ENCODE results near the gene SFXN1. TPM values are rescaled to one million over a fixed set of nuclear protein-coding genes. Genes with fewer than 3 reads are reported as not detected.

Gene SFXN1
- total and polyA plus RNA-seq, 12 donors = 10.1 to 142 (median 57.6) TPM

DNA sequence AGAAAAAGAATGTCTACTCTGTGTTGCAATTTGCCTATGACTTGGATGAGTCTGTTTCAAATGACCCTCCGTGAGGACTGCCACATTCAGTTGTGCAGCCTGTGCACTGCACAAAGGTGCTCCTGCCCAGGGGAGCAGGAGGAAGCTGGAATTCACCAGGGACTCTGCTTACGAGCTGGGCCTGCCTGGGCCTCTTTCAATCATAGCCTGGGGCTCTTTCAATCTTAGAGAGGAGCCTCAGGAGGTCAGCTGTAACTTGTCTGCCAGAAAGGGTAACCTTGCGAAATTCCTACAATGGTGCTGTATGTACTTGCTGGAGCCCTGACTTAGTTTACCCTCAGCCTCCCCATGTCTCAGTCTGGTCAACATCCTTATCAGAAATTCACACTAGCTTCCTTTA is 8.4 kb upstream of the SFXN1 start:
- no peak for DNase-seq
- Histone ChIP-seq H3K9me3 (replicated peaks in 1 of 3) (no peaks in the 10 kb centered on the region), H3K4me1 (replicated peaks in 1 of 2) (no peaks in the 10 kb centered on the region), H3K36me3 (replicated peaks in 1 of 2) (no peaks in the 10 kb centered on the region), H3K27me3 (no peaks in the 10 kb centered on the region), H3K27ac (no peak overlapping the region), H3K4me3 (no peak overlapping the region)
- 54 to 100% (median 67%) methylated on average over 2 to 3 of the region's 3 CpGs for WGBS, 4 donors
- intact Hi-C loops (cut with DNase I) = no loop called here
- TF ChIP-seq POLR2A (IDR thresholded peaks at IDR 0.05) = no peak
- TF ChIP-seq, protein P1, sequence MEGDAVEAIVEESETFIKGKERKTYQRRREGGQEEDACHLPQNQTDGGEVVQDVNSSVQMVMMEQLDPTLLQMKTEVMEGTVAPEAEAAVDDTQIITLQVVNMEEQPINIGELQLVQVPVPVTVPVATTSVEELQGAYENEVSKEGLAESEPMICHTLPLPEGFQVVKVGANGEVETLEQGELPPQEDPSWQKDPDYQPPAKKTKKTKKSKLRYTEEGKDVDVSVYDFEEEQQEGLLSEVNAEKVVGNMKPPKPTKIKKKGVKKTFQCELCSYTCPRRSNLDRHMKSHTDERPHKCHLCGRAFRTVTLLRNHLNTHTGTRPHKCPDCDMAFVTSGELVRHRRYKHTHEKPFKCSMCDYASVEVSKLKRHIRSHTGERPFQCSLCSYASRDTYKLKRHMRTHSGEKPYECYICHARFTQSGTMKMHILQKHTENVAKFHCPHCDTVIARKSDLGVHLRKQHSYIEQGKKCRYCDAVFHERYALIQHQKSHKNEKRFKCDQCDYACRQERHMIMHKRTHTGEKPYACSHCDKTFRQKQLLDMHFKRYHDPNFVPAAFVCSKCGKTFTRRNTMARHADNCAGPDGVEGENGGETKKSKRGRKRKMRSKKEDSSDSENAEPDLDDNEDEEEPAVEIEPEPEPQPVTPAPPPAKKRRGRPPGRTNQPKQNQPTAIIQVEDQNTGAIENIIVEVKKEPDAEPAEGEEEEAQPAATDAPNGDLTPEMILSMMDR (IDR thresholded peaks at IDR 0.05) = no peak

- intact Hi-C loops (cut with DNase I) = no loop called here
- Histone ChIP-seq H3K4me3 (no peak overlapping the region), H3K4me1 (replicated peaks in 1 of 2) (no peaks in the 10 kb centered on the region), H3K36me3 (replicated peaks in 1 of 2) (no peaks in the 10 kb centered on the region), H3K9me3 (replicated peaks in 1 of 3) (no peaks in the 10 kb centered on the region), H3K27ac (no peak overlapping the region), H3K27me3 (no peaks in the 10 kb centered on the region)
- 71 to 88% (median 81%) methylated on average over 5 of the region's 5 CpGs for WGBS, 4 donors
- no peak for TF ChIP-seq POLR2A (IDR thresholded peaks at IDR 0.05)
- TF ChIP-seq, protein P1 (IDR thresholded peaks at IDR 0.05) = no peak
- no peak for DNase-seq
These were observed 7.6 kb upstream of the SFXN1 start for GRCh38 chr5:175470781-175471180.

DNA sequence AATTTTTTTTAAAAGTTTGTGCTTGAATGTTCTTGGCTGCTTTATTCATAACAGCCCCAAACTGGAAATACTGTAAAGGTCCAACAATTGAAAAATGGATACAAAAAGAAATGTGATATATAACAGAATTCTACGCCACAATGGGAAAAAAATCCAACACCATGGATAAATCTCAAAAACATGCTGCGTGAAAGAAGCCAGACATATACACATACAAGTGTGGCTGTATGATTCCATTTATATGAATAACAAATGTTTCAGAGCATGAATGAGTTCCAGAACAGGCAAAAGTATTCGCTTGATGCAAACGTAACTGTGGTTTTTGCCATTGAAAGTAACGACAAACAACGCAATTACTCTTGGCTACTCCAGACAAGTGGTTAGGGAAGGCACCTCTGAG is 7.2 kb upstream of the SFXN1 start:
- no peaks in the 10 kb centered on the region for H3K9me3 ChIP-seq (replicated peaks in 1 of 3)
- no peak overlapping the region for H3K27ac ChIP-seq
- H3K27me3 ChIP-seq = no peaks in the 10 kb centered on the region
- 86 to 94% (median 92%) methylated on average over 6 of the region's 6 CpGs for WGBS, 4 donors
- no peak for TF ChIP-seq POLR2A (IDR thresholded peaks at IDR 0.05)
- TF ChIP-seq, protein P1 (IDR thresholded peaks at IDR 0.05) = no peak
- H3K36me3 ChIP-seq (replicated peaks in 1 of 2) = no peaks in the 10 kb centered on the region
- no peak for DNase-seq
- no peak overlapping the region for H3K4me3 ChIP-seq
- no peaks in the 10 kb centered on the region for H3K4me1 ChIP-seq (replicated peaks in 1 of 2)
- intact Hi-C loops (cut with DNase I) = no loop called here

GRCh38 chr5:175471628-175472027 is 6.7 kb upstream of the SFXN1 start:
- H3K36me3 ChIP-seq (replicated peaks in 1 of 2) = no peaks in the 10 kb centered on the region
- H3K27me3 ChIP-seq = no peaks in the 10 kb centered on the region
- no peaks in the 10 kb centered on the region for H3K9me3 ChIP-seq (replicated peaks in 1 of 3)
- no peaks in the 10 kb centered on the region for H3K4me1 ChIP-seq (replicated peaks in 1 of 2)
- intact Hi-C loops (cut with DNase I) = no loop called here
- DNase-seq = no peak
- no peak overlapping the region for H3K4me3 ChIP-seq
- 65 to 79% (median 75%) methylated on average over 6 of the region's 6 CpGs for WGBS, 4 donors
- H3K27ac ChIP-seq = no peak overlapping the region
- TF ChIP-seq, protein P1 (IDR thresholded peaks at IDR 0.05) = no peak
- no peak for TF ChIP-seq POLR2A (IDR thresholded peaks at IDR 0.05)

Measured in adrenal gland (tissue), 12 donors.